Subcutaneous adipose tissue (tissue), 4 donors: Measurements from ENCODE around the gene KRTAP10-4. TPM values are rescaled to one million over a fixed set of nuclear protein-coding genes. Genes with fewer than 3 reads are reported as not detected.

Source experiments
- CTCF ChIP-seq: fragments of 450-650 bp; IDR thresholded peaks from one replicate; pipeline ENCODE4 v1.5.1; 2016; ENCODE audit warnings: low read depth, mild to moderate bottlenecking, control low read depth, antibody characterized with exemption, moderate library complexity
- total RNA-seq, 4 donors: library from RNA; depleted of rRNA; stranded (reverse); fragments of >200 nt; gene quantifications; one replicate each; pipeline ENCODE4 v1.1.0, GENCODE V29; 2016

The KRTAP10-4 gene
- total RNA-seq, 4 donors from 2014 or later, result not detected

GRCh38 chr21:44527983-44528633 lies 45.4 kb upstream of the KRTAP10-4 start:
- no peak for TF ChIP-seq CTCF

- TF ChIP-seq CTCF, result no peak
Observed at GRCh38 chr21:44528634-44528995, 44.9 kb upstream of the KRTAP10-4 start.

- no peak for TF ChIP-seq CTCF
Observed at GRCh38 chr21:44529011-44529421, 44.5 kb upstream of the KRTAP10-4 start.

- no peak for TF ChIP-seq CTCF
Observed at GRCh38 chr21:44529503-44530125, 43.9 kb upstream of the KRTAP10-4 start.

- TF ChIP-seq CTCF, result no peak
Observed at GRCh38 chr21:44530221-44530902, 43.2 kb upstream of the KRTAP10-4 start.

- TF ChIP-seq CTCF, result no peak
Observed at GRCh38 chr21:44530903-44531605, 42.5 kb upstream of the KRTAP10-4 start.
